BLaER1 treated with 17β-estradiol and CSF1 and Interleukin-3, amounts not matched to agents 10 nM and 100 nM (cell line): ENCODE measurements around the gene CCDC74B.
"Not testable (repeated sequence)": the region's sequence is repeated elsewhere in the genome, so short reads cannot be mapped to it uniquely, and the experiment has no call there.

Experiments
- H3K27ac ChIP-seq, 11 experiments: shearing (Covaris generic); formaldehyde crosslinking; 2 replicates each; pipeline ENCODE4 v1.8.1; 2022
- H3K27me3 ChIP-seq, 11 experiments: shearing (Covaris generic); formaldehyde crosslinking; 2 replicates each; pipeline ENCODE4 v1.8.1; 2022
- H3K36me3 ChIP-seq, 11 experiments: shearing (Covaris generic); formaldehyde crosslinking; 2 replicates each; pipeline ENCODE4 v1.8.1; 2022
- H3K4me1 ChIP-seq, 10 experiments: shearing (Covaris generic); formaldehyde crosslinking; 2 replicates each; pipeline ENCODE4 v1.8.1; 2022
- H3K4me2 ChIP-seq, 11 experiments: shearing (Covaris generic); formaldehyde crosslinking; 2 replicates each; pipeline ENCODE4 v1.8.1; 2022
- H3K4me3 ChIP-seq, 10 experiments: shearing (Covaris generic); formaldehyde crosslinking; 2 replicates each; pipeline ENCODE4 v1.8.1; 2022
- H3K9ac ChIP-seq, 11 experiments: shearing (Covaris generic); formaldehyde crosslinking; 2 replicates each; pipeline ENCODE4 v1.8.1; 2022
- H3K9me3 ChIP-seq, 11 experiments: shearing (Covaris generic); formaldehyde crosslinking; replicated peaks in 1 of 11; 2 replicates each; pipeline ENCODE4 v1.8.1; 2022
- H4K20me1 ChIP-seq, 11 experiments: shearing (Covaris generic); formaldehyde crosslinking; 2 replicates each; pipeline ENCODE4 v1.8.1; 2022
- Cebpa-rat ChIP-seq, 11 experiments: shearing (Covaris generic); IDR thresholded peaks; 2 replicates each; pipeline ENCODE4 v1.8.1; 2022

CCDC74B gene

DNA sequence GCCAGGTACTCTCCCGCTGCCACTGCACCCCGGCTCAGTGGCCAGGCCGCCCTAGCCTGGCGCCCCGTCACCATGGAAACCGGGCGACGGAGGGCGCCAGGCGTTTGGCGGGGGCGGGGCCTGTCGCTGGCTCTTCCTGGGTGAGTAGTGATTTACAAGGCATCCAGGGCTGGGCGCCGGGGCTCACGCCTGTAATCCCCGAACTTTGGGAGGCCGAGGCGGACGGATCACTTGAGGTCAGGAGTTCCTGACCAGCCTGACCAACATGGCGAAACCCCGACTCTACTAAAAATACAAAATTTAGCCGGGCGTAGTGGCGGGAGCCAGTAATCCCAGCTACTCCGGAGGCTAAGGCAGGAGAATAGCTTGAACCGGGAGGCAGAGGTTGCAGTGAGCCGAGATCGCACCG is at the start of gene CCDC74B:
Gene CCDC74B, minus strand, starts transcription at position 107 of the 409 bp plus-strand sequence. CDS start 116 bp downstream, outside the sequence.
- peak within 1 kb of the TSS in 1 of 11 experiments; percentile 48; a peak in 2 of 22 replicates for H3K27ac ChIP-seq
- peaks cover 13 to 31% (median 24%) of the 10 kb centered on the region in 11 experiments for H3K27me3 ChIP-seq
- peak within 1 kb of the TSS; percentile 67 to 88 (median 78) for H3K4me2 ChIP-seq
- H4K20me1 ChIP-seq, H3K36me3 ChIP-seq, H3K9me3 ChIP-seq: not testable (repeated sequence)
- H3K9ac ChIP-seq = peak within 1 kb of the TSS in 9 of 11 experiments; percentile 23 to 60 (median 47); a peak in 9 of 22 replicates
- peaks cover 0 to 36% (median 13%) of the 10 kb centered on the region in 10 experiments; a peak in 14 of 20 replicates for H3K4me1 ChIP-seq
- peak within 1 kb of the TSS; percentile 45 to 64 (median 54) for H3K4me3 ChIP-seq

DNA sequence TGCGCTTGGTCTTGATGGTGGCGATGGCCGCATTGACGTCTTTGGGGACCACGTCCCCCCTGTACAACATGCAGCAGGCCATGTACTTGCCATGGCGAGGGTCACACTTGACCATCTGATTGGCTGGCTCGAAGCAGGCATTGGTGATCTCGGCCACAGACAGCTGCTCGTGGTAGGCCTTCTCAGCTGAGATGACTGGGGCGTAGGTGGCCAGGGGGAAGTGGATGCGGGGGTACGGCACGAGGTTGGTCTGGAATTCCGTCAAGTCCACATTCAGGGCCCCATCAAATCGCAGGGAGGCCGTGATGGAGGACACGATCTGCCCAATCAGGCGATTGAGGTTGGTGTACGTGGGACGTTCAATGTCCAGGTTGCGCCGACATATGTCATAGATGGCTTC is 48.9 kb upstream of the CCDC74B start:
- not testable (repeated sequence) for H3K4me1 ChIP-seq, H3K27me3 ChIP-seq, H3K4me3 ChIP-seq, H3K9me3 ChIP-seq, H3K9ac ChIP-seq, H3K27ac ChIP-seq, H3K4me2 ChIP-seq
- Histone ChIP-seq H4K20me1 (peaks cover 0 to 30% (median 12%) of the 10 kb centered on the region in 11 experiments; a peak in 12 of 22 replicates), H3K36me3 (peaks cover 4 to 31% (median 22%) of the 10 kb centered on the region in 11 experiments)

DNA sequence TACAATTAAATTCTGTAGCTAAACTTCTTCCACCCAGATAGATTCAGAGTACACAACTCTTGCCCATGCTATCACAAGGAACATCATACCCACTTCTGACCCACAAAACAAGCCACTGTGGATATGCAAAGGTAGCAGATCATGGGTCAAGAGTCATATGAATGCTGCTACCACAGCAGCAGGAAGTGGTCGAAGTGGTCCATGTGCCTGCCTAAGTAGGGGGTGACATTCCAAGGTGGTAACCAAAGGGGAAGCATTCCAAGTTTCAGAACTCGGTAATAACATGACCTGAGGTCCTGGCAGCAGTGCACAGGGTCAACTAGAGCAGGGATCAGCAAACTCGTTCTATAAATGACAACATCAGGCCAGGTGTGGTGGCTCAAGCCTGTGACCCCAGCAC is 47.5 kb upstream of the CCDC74B start:
- H3K9ac ChIP-seq, H3K4me3 ChIP-seq, H3K4me2 ChIP-seq, H3K27me3 ChIP-seq, H3K27ac ChIP-seq, H3K9me3 ChIP-seq, H3K4me1 ChIP-seq: not testable (repeated sequence)
- Histone ChIP-seq H4K20me1 (peaks cover 3 to 43% (median 17%) of the 10 kb centered on the region in 11 experiments; a peak in 17 of 22 replicates), H3K36me3 (peaks cover 4 to 41% (median 25%) of the 10 kb centered on the region in 11 experiments)

DNA sequence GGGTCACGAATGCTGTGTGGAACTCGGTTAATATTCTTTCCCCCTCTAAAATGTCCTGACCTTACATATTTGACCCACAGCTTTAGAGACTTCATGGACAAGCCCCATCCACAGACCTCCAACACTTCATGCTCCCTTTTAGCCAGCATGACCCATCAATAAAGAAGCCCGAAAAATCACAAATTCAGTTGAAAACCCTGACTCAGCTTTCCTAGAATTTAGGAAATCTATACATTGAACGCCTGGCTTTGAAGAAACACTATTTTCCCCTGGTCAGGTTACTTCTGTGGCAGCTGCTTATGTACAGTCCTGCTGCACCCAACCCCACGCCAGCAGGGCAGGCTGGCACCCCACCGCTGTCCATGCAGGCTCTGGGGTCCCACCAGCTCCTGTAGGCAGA is 46.4 kb upstream of the CCDC74B start:
- not testable (repeated sequence) for H3K4me2 ChIP-seq, H3K27ac ChIP-seq, H3K9me3 ChIP-seq, H3K9ac ChIP-seq, H3K4me3 ChIP-seq, H3K27me3 ChIP-seq
- H4K20me1 ChIP-seq = peaks cover 5 to 55% (median 28%) of the 10 kb centered on the region in 11 experiments; a peak in 18 of 22 replicates
- H3K4me1 ChIP-seq = peaks cover 0 to 18% (median 8%) of the 10 kb centered on the region in 10 experiments; a peak in 12 of 20 replicates
- H3K36me3 ChIP-seq = peaks cover 4 to 51% (median 30%) of the 10 kb centered on the region in 11 experiments

DNA sequence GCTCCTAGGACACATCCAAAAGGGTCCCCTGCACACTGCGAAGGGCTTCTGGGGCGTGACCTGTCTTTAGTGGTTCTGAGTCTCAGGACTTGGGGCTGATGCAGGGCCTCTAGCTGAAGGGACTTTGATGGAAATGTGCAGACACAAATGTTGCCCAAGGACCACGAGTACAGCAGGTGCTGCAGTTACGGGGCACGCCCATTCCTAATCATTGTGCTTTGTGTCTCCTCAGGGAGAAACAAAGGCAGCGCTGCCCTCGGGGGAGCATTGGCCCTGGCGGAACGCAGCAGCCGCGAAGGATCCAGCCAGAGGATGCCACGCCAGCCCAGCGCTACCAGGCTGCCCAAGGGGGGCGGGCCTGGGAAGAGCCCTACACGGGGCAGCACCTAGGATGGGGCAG is 45.3 kb upstream of the CCDC74B start:
- H3K36me3 ChIP-seq = peaks cover 10 to 59% (median 34%) of the 10 kb centered on the region in 11 experiments

DNA sequence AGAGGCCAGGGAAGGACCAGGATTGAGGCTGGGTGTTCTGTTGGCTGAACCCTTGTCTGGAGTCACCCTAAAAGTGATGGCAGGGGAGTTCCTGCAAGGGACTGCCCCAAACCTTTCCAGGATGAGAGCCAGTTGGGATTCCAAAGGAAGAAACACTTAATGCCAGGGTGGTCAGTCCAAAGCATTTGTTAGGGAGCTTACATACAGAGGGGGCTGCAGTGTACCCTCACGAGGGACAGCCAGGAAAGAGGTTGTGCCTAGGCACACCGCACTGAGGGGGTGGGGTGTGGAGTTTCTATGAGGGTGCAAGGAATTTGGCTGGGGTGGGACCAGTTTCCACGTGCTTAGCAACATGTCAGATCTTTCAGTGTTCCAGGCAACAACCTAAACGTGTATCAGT is 44.0 kb upstream of the CCDC74B start:
- H3K4me3 ChIP-seq, H3K27me3 ChIP-seq, H3K9ac ChIP-seq, H3K9me3 ChIP-seq, H3K4me2 ChIP-seq, H3K27ac ChIP-seq: not testable (repeated sequence)
- Histone ChIP-seq H4K20me1 (peaks cover 10 to 77% (median 43%) of the 10 kb centered on the region in 11 experiments; a peak in 20 of 22 replicates), H3K4me1 (peaks cover 8 to 35% (median 25%) of the 10 kb centered on the region in 10 experiments), H3K36me3 (peaks cover 19 to 68% (median 38%) of the 10 kb centered on the region in 11 experiments)

More for the DNA sequence above, 45.3 kb upstream of the CCDC74B start:
- Histone ChIP-seq H3K9ac (no peak overlapping the region), H4K20me1 (peaks cover 10 to 65% (median 35%) of the 10 kb centered on the region in 11 experiments; a peak in 20 of 22 replicates), H3K4me2 (no peak overlapping the region), H3K9me3 (no peaks in the 10 kb centered on the region), H3K27ac (no peak overlapping the region), H3K4me1 (peaks cover 0 to 26% (median 16%) of the 10 kb centered on the region in 10 experiments; a peak in 13 of 20 replicates), H3K4me3 (no peak overlapping the region), H3K27me3 (no peaks in the 10 kb centered on the region)
- no peak for TF ChIP-seq Cebpa-rat (IDR thresholded peaks at IDR 0.05)

DNA sequence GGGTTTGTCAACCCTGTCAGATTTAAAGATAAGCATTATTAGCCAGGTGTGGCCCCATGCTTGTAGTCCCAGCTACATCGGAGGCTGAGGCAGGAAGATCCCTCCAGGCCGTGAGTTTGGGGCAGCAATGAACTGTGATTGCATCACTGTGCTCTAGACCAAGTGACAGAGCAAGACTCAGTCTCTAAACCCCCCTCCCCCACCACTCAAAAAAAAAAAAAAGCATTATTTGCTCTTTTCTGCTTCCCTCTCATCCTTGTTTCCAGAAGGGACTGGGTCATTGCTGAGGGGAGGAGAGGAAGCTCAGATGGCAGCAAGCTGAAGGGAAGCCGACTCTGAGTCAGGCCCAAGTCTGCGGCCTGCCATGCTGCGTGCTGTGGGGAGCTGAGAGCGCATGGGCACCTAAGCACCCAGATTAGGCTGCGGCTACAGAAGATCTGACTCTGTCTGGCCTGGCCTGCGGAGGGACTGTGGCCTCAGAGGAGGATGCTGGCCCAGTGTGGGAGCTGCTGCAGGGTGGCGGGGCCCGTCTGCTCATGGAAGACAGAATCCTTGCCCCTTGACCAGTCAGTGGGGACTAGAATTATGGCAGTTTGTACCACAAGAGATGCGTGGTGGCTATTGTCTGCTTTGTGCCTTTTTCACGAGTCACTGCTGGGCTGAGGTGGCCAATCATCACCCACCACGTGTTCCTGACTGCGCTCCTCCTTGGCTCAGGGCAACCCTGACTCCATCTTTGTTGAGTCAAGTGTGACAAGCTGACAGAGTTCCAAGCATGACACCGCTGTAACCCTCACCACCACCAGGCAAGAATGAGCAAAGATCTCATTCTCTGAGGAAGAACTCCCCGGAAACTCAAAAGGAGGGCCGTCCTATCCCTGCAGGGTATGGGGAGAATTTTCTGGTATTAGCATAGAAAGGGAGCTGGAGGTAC is 43.2 kb upstream of the CCDC74B start:
- not testable (repeated sequence) for H3K9ac ChIP-seq, H3K9me3 ChIP-seq, H3K4me3 ChIP-seq, H3K27me3 ChIP-seq
- peaks cover 19 to 72% (median 39%) of the 10 kb centered on the region in 11 experiments for H3K36me3 ChIP-seq
- H4K20me1 ChIP-seq = peaks cover 10 to 83% (median 50%) of the 10 kb centered on the region in 11 experiments; a peak in 20 of 22 replicates
- peak overlapping the region in 3 of 11 experiments; percentile 21 to 34 (median 25); a peak in 3 of 22 replicates for H3K4me2 ChIP-seq
- peaks cover 16 to 44% (median 32%) of the 10 kb centered on the region in 10 experiments for H3K4me1 ChIP-seq
- 0 out of 22 replicates have a peak overlapping the region, but pooled peaks of 2 of the 11 experiments have one; percentile 14 to 19 for H3K27ac ChIP-seq

DNA sequence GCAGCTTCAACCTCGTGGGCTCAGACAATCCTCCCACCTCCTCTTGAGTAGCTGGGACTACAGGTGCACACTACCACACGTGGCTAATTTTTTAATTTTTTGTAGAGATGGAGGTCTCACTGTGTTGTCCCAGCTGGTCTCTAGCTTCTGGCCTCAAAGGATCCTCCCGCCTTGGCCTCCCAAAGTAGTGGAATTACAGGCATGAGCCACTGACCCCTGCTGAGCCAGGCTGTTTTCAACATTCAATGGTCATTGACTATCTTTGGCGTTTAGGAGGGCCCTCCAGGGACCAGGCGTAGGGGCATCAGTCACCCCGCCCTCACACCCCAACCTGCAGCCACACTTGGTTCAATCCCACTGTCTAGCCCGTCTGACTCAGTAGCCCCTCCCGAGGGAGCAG is 42.4 kb upstream of the CCDC74B start:
- no peak for TF ChIP-seq Cebpa-rat (IDR thresholded peaks at IDR 0.05)
- Histone ChIP-seq H3K4me2 (peak overlapping the region in 6 of 11 experiments; percentile 15 to 34 (median 23); a peak in 5 of 22 replicates), H3K4me3 (no peak overlapping the region), H3K4me1 (peaks cover 17 to 46% (median 32%) of the 10 kb centered on the region in 10 experiments), H3K9ac (no peak overlapping the region), H3K27me3 (no peaks in the 10 kb centered on the region), H3K9me3 (no peaks in the 10 kb centered on the region), H3K36me3 (peaks cover 19 to 72% (median 39%) of the 10 kb centered on the region in 11 experiments), H4K20me1 (peaks cover 10 to 83% (median 50%) of the 10 kb centered on the region in 11 experiments; a peak in 20 of 22 replicates), H3K27ac (no peak overlapping the region)

DNA sequence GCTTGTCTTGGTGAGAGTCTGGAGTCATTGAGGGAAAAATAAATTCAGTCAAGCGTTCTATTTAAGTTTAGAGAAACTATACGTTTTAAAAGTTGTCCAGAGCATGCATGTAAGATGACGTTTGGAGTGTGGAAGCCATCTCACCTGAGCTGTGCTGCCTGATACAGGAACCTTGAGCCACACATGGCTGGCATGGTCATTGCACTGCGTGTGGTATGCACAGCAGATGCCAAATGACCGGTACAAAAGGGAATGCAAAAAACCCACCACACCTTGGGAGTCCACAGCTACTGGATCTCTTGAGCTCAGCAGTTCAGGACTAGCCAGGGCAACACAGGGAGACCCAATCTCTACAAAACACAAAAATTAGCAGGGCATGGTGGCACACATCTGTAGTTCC is 41.5 kb upstream of the CCDC74B start:
- Histone ChIP-seq H3K27me3 (no peaks in the 10 kb centered on the region), H3K27ac (no peak overlapping the region; a peak in 1 of 22 replicates), H3K4me2 (peak overlapping the region in 3 of 11 experiments; percentile 10 to 32 (median 31); a peak in 1 of 22 replicates), H3K4me1 (peaks cover 17 to 46% (median 32%) of the 10 kb centered on the region in 10 experiments), H3K4me3 (no peak overlapping the region), H3K36me3 (peaks cover 14 to 66% (median 36%) of the 10 kb centered on the region in 11 experiments), H3K9me3 (no peaks in the 10 kb centered on the region), H3K9ac (no peak overlapping the region), H4K20me1 (peaks cover 10 to 80% (median 50%) of the 10 kb centered on the region in 11 experiments; a peak in 20 of 22 replicates)
- TF ChIP-seq Cebpa-rat (IDR thresholded peaks at IDR 0.05) = no peak
